ENCODE measurements around the gene TIGD6.

TIGD6 gene

DNA sequence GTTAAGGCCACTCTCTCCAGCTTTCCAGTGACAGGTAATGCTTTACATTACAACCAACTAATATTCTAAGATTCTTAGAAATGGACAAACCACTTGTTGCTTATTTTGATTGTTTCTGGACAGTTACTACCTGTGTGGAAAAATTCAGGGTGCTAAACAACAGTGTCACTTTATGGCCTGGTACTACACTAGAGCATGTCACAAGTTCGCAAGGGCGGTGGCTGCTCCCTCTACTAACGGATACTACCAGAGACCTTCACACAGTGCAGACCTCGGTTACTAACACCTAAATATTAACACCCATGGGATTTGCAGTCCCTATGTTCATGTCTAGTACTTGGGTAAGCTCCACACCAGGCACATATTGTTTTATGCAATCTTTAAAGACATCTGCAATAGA, 13.5 kb upstream of the TIGD6 start:
- H3K23ac ChIP-seq (ENCODE audit: low read length) = no peak overlapping the region
- H4K8ac ChIP-seq (ENCODE audit: low read depth, low read length) = no peak overlapping the region
- no peak overlapping the region for H2AFZ ChIP-seq (ENCODE audit: insufficient read depth, low read length, poor library complexity)
- no peak overlapping the region for H2BK120ac ChIP-seq (ENCODE audit: insufficient read depth, low read length, poor library complexity)
- H2BK12ac ChIP-seq (ENCODE audit: low read length) = no peak overlapping the region
- H4K12ac ChIP-seq (ENCODE audit: low read depth, low read length) = no peak overlapping the region
- no peaks in the 10 kb centered on the region for H3K27me3 ChIP-seq (ENCODE audit: insufficient read depth, low read length)
- no peaks in the 10 kb centered on the region for H3K4me1 ChIP-seq (ENCODE audit: control insufficient read depth in 1 of 2, insufficient read depth in 2 of 2, low read length in 2 of 2)
- H3K4me3 ChIP-seq (ENCODE audit: low read depth, low read length) = no peak overlapping the region
- no peak overlapping the region for H3K4ac ChIP-seq (ENCODE audit: low read depth, low read length)
- H3K9ac ChIP-seq (ENCODE audit: low read length) = no peak overlapping the region
- H3K79me1 ChIP-seq (ENCODE audit: low read length) = no peaks in the 10 kb centered on the region
- no peak overlapping the region for H2BK5ac ChIP-seq (ENCODE audit: low read depth, low read length, poor library complexity)
- no peak overlapping the region for H3K18ac ChIP-seq (ENCODE audit: low read length)
- no peak overlapping the region for H4K91ac ChIP-seq (ENCODE audit: low read depth, low read length)
- H3K4me2 ChIP-seq (ENCODE audit: low read length) = no peak overlapping the region
- DNase-seq = no peak
- WGBS (ENCODE audit: extremely low coverage, insufficient coverage, insufficient read length) = no CpG with 5 or more reads among the region's 4 CpGs
- no peak overlapping the region for H3K14ac ChIP-seq (ENCODE audit: low read length)
- no peak overlapping the region for H2AK5ac ChIP-seq (ENCODE audit: low read length)
- no peaks in the 10 kb centered on the region for H3K79me2 ChIP-seq (ENCODE audit: control insufficient read depth, insufficient read depth, low read length, poor library complexity)
- no peak overlapping the region for H3K27ac ChIP-seq (ENCODE audit: low read depth, low read length)
- H3K36me3 ChIP-seq (ENCODE audit: control insufficient read depth in 1 of 2, insufficient read depth in 2 of 2, low read length in 2 of 2) = peaks cover 22 to 46% of the 10 kb centered on the region in 2 experiments
- peaks cover 4% of the 10 kb centered on the region for H3K9me3 ChIP-seq (ENCODE audit: insufficient read depth, low read depth, low read length)

GRCh38 chr5:150009671-150010387, 9.4 kb upstream of the TIGD6 start:
- no peak overlapping the region for H3K9ac ChIP-seq (ENCODE audit: low read length)
- no CpG with 5 or more reads among the region's 6 CpGs for WGBS (ENCODE audit: extremely low coverage, insufficient coverage, insufficient read length)

DNA sequence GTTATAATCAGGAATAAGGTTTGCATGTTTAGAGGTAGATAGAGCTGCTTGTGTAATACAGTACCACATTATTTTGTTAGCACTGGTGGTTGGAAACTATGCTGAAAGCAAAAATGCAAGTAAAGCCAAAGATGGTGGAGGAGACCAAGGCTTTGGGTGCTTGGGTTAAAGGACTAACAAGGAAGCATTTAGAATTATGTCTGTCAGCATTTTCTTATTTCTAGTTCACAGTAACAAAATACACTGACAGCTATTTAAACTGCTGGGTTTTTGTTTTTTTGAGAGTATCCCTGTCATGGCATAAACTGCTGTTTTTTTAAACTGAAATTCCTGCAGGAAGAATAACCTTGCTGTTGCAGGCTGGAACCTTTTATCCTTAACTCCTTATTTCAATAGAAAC, 6.6 kb upstream of the TIGD6 start:
- no peak overlapping the region for H2BK120ac ChIP-seq (ENCODE audit: insufficient read depth, low read length, poor library complexity)
- H3K79me1 ChIP-seq (ENCODE audit: low read length) = no peaks in the 10 kb centered on the region
- peaks cover 18 to 31% of the 10 kb centered on the region in 2 experiments for H3K36me3 ChIP-seq (ENCODE audit: control insufficient read depth in 1 of 2, insufficient read depth in 2 of 2, low read length in 2 of 2)
- no peak overlapping the region for H4K91ac ChIP-seq (ENCODE audit: low read depth, low read length)
- H3K23ac ChIP-seq (ENCODE audit: low read length) = no peak overlapping the region
- peaks cover 2% of the 10 kb centered on the region in 2 experiments for H3K4me1 ChIP-seq (ENCODE audit: control insufficient read depth in 1 of 2, insufficient read depth in 2 of 2, low read length in 2 of 2)
- no peak overlapping the region for H4K12ac ChIP-seq (ENCODE audit: low read depth, low read length)
- no peaks in the 10 kb centered on the region for H3K27me3 ChIP-seq (ENCODE audit: insufficient read depth, low read length)
- H3K14ac ChIP-seq (ENCODE audit: low read length) = no peak overlapping the region
- H3K4me2 ChIP-seq (ENCODE audit: low read length) = no peak overlapping the region
- peaks cover 2% of the 10 kb centered on the region for H3K79me2 ChIP-seq (ENCODE audit: control insufficient read depth, insufficient read depth, low read length, poor library complexity)
- no peak overlapping the region for H4K8ac ChIP-seq (ENCODE audit: low read depth, low read length)
- H2BK12ac ChIP-seq (ENCODE audit: low read length) = no peak overlapping the region
- no peak overlapping the region for H3K9ac ChIP-seq (ENCODE audit: low read length)
- no peak overlapping the region for H2AFZ ChIP-seq (ENCODE audit: insufficient read depth, low read length, poor library complexity)
- H2AK5ac ChIP-seq (ENCODE audit: low read length) = no peak overlapping the region
- H3K27ac ChIP-seq (ENCODE audit: low read depth, low read length) = no peak overlapping the region
- no peak overlapping the region for H2BK5ac ChIP-seq (ENCODE audit: low read depth, low read length, poor library complexity)
- H3K4me3 ChIP-seq (ENCODE audit: low read depth, low read length) = no peak overlapping the region
- no peaks in the 10 kb centered on the region for H3K9me3 ChIP-seq (ENCODE audit: insufficient read depth, low read depth, low read length)
- no peak overlapping the region for H3K18ac ChIP-seq (ENCODE audit: low read length)
- no peak overlapping the region for H3K4ac ChIP-seq (ENCODE audit: low read depth, low read length)
- no peak for DNase-seq

More at GRCh38 chr5:150009671-150010387, 9.4 kb upstream of the TIGD6 start:
- no peak overlapping the region for H3K18ac ChIP-seq (ENCODE audit: low read length)
- H3K36me3 ChIP-seq (ENCODE audit: control insufficient read depth in 1 of 2, insufficient read depth in 2 of 2, low read length in 2 of 2) = peaks cover 19 to 44% of the 10 kb centered on the region in 2 experiments
- H3K27me3 ChIP-seq (ENCODE audit: insufficient read depth, low read length) = no peaks in the 10 kb centered on the region
- H4K12ac ChIP-seq (ENCODE audit: low read depth, low read length) = no peak overlapping the region
- H3K4me1 ChIP-seq (ENCODE audit: control insufficient read depth in 1 of 2, insufficient read depth in 2 of 2, low read length in 2 of 2) = no peaks in the 10 kb centered on the region
- H3K4me2 ChIP-seq (ENCODE audit: low read length) = no peak overlapping the region
- H2BK12ac ChIP-seq (ENCODE audit: low read length) = no peak overlapping the region
- no peak overlapping the region for H3K27ac ChIP-seq (ENCODE audit: low read depth, low read length)
- no peak overlapping the region for H3K4me3 ChIP-seq (ENCODE audit: low read depth, low read length)
- no peak overlapping the region for H2BK5ac ChIP-seq (ENCODE audit: low read depth, low read length, poor library complexity)
- no peaks in the 10 kb centered on the region for H3K79me2 ChIP-seq (ENCODE audit: control insufficient read depth, insufficient read depth, low read length, poor library complexity)
- H2BK120ac ChIP-seq (ENCODE audit: insufficient read depth, low read length, poor library complexity) = no peak overlapping the region
- H2AK5ac ChIP-seq (ENCODE audit: low read length) = no peak overlapping the region
- H3K79me1 ChIP-seq (ENCODE audit: low read length) = no peaks in the 10 kb centered on the region
- no peak overlapping the region for H2AFZ ChIP-seq (ENCODE audit: insufficient read depth, low read length, poor library complexity)
- no peak overlapping the region for H3K4ac ChIP-seq (ENCODE audit: low read depth, low read length)
- H3K23ac ChIP-seq (ENCODE audit: low read length) = no peak overlapping the region
- H3K9me3 ChIP-seq (ENCODE audit: insufficient read depth, low read depth, low read length) = no peaks in the 10 kb centered on the region
- no peak overlapping the region for H4K91ac ChIP-seq (ENCODE audit: low read depth, low read length)
- no peak overlapping the region for H4K8ac ChIP-seq (ENCODE audit: low read depth, low read length)
- no peak for DNase-seq
- H3K14ac ChIP-seq (ENCODE audit: low read length) = no peak overlapping the region

GRCh38 chr5:150006318-150006717, 5.9 kb upstream of the TIGD6 start:
- H2BK120ac ChIP-seq (ENCODE audit: insufficient read depth, low read length, poor library complexity) = no peak overlapping the region
- no peak overlapping the region for H3K4me2 ChIP-seq (ENCODE audit: low read length)
- H3K9ac ChIP-seq (ENCODE audit: low read length) = no peak overlapping the region
- no peak overlapping the region for H3K14ac ChIP-seq (ENCODE audit: low read length)
- H2BK5ac ChIP-seq (ENCODE audit: low read depth, low read length, poor library complexity) = no peak overlapping the region
- H4K8ac ChIP-seq (ENCODE audit: low read depth, low read length) = no peak overlapping the region
- no peak overlapping the region for H4K91ac ChIP-seq (ENCODE audit: low read depth, low read length)
- H3K23ac ChIP-seq (ENCODE audit: low read length) = no peak overlapping the region
- peaks cover 18 to 28% of the 10 kb centered on the region in 2 experiments for H3K36me3 ChIP-seq (ENCODE audit: control insufficient read depth in 1 of 2, insufficient read depth in 2 of 2, low read length in 2 of 2)
- H2BK12ac ChIP-seq (ENCODE audit: low read length) = no peak overlapping the region
- no peak for DNase-seq
- no peak overlapping the region for H2AK5ac ChIP-seq (ENCODE audit: low read length)
- H3K79me2 ChIP-seq (ENCODE audit: control insufficient read depth, insufficient read depth, low read length, poor library complexity) = peaks cover 2% of the 10 kb centered on the region
- H3K4ac ChIP-seq (ENCODE audit: low read depth, low read length) = no peak overlapping the region
- H3K27me3 ChIP-seq (ENCODE audit: insufficient read depth, low read length) = no peaks in the 10 kb centered on the region
- peaks cover 3 to 4% of the 10 kb centered on the region in 2 experiments for H3K4me1 ChIP-seq (ENCODE audit: control insufficient read depth in 1 of 2, insufficient read depth in 2 of 2, low read length in 2 of 2)
- no peak overlapping the region for H2AFZ ChIP-seq (ENCODE audit: insufficient read depth, low read length, poor library complexity)
- no peak overlapping the region for H4K12ac ChIP-seq (ENCODE audit: low read depth, low read length)
- no peaks in the 10 kb centered on the region for H3K9me3 ChIP-seq (ENCODE audit: insufficient read depth, low read depth, low read length)
- no peak overlapping the region for H3K27ac ChIP-seq (ENCODE audit: low read depth, low read length)
- WGBS (ENCODE audit: extremely low coverage, insufficient coverage, insufficient read length) = no CpG with 5 or more reads among the region's 4 CpGs
- H3K4me3 ChIP-seq (ENCODE audit: low read depth, low read length) = no peak overlapping the region
- no peak overlapping the region for H3K18ac ChIP-seq (ENCODE audit: low read length)
- no peaks in the 10 kb centered on the region for H3K79me1 ChIP-seq (ENCODE audit: low read length)

Data from trophoblast cell (in vitro differentiated cells and primary cell).